HEK293T (cell line): Measurements from ENCODE around the gene CBL.

ENCODE experiments used
- BHLHE40 ChIP-seq: fragments of 450-650 bp; IDR thresholded peaks from 2 replicates; pipeline ENCODE4 v1.6.1; 2016; ENCODE audit warnings: mild to moderate bottlenecking, moderate library complexity, borderline replicate concordance
- FOXA1 ChIP-seq: fragments of 450-650 bp; IDR thresholded peaks from 2 replicates; pipeline ENCODE4 v1.6.1; 2016; ENCODE audit warnings: mild to moderate bottlenecking
- FOXM1 ChIP-seq: fragments of 450-650 bp; IDR thresholded peaks from 2 replicates; pipeline ENCODE4 v1.6.1; 2017; ENCODE audit warnings: mild to moderate bottlenecking, borderline replicate concordance
- L3MBTL2 ChIP-seq: fragments of 450-650 bp; conservative IDR thresholded peaks from 2 replicates; pipeline ENCODE4 v1.6.1; 2016; ENCODE audit warnings: mild to moderate bottlenecking
- SUZ12 ChIP-seq: fragments of 450-650 bp; IDR thresholded peaks from 2 replicates; pipeline ENCODE4 v1.6.1; 2016; ENCODE audit warnings: mild to moderate bottlenecking

DNA sequence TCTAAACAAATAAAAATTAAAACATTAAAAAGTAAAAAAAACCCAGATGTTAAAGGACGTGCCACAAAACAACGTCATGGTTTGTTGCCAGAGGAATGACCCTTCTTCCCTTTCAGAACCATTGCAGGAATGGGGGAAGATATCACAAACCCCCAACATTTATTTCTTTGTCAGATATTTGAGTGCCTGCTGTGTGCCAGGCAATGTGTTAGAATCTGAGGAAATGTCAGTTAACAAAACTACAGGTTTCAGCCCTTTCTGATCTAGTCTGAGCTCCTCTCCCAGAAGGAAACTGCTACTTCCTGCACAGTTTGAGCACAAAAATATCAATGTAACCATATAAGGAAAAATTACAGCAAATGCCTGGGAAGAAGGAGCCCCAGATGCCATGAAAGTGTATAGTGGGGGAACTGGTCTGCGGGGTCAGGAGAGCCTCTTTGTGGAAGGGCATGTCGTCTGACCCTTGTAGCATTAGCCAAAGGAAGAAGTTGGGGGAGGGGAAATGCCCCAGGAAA, 27.9 kb upstream of the CBL start:
- TF ChIP-seq SUZ12 (no peak), L3MBTL2 (no peak), FOXM1 (no peak), FOXA1 (no peak), BHLHE40 (no peak)
